GM21423 (cell line): ENCODE measurements around the gene ENPP6.

Experiments used
- ATAC-seq: cut with Tn5 transposase; IDR thresholded peaks from one replicate; pipeline ENCODE4 v1.9.1; 2021; ENCODE audit warnings: mild to moderate bottlenecking, moderate library complexity; ENCODE audit not compliant: unreplicated experiment

Gene ENPP6

GRCh38 chr4:184192933-184193332 is 24.7 kb downstream of the ENPP6 start:
- ATAC-seq = no peak

- no peak for ATAC-seq
Observed at GRCh38 chr4:184191267-184191666, 26.4 kb downstream of the ENPP6 start.

GRCh38 chr4:184190711-184191110 is 27.0 kb downstream of the ENPP6 start:
- ATAC-seq = no peak

- no peak for ATAC-seq
Observed at GRCh38 chr4:184189966-184190365, 27.7 kb downstream of the ENPP6 start.

GRCh38 chr4:184188443-184189400 is 29.0 kb downstream of the ENPP6 start:
- no peak for ATAC-seq

GRCh38 chr4:184177271-184177670 is 40.4 kb downstream of the ENPP6 start:
- ATAC-seq = no peak

- no peak for ATAC-seq
Observed at GRCh38 chr4:184174571-184175488, 42.8 kb downstream of the ENPP6 start.

GRCh38 chr4:184171011-184171410 is 46.7 kb downstream of the ENPP6 start:
- no peak for ATAC-seq

GRCh38 chr4:184169225-184169867 is 48.3 kb downstream of the ENPP6 start:
- no peak for ATAC-seq

- peak; percentile 96 for ATAC-seq
Observed at GRCh38 chr4:184168406-184169019, 49.2 kb downstream of the ENPP6 start.

GRCh38 chr4:184167576-184167975 is 50.1 kb downstream of the ENPP6 start:
- peak; percentile 46 for ATAC-seq

GRCh38 chr4:184166736-184167135 is 50.9 kb downstream of the ENPP6 start:
- ATAC-seq = no peak

GRCh38 chr4:184165291-184165690 is 52.4 kb downstream of the ENPP6 start:
- no peak for ATAC-seq

GRCh38 chr4:184163813-184164212 is 53.9 kb downstream of the ENPP6 start:
- ATAC-seq = no peak

- ATAC-seq = no peak
Observed at GRCh38 chr4:184162596-184162995, 55.1 kb downstream of the ENPP6 start.

GRCh38 chr4:184157322-184157721 is 60.4 kb downstream of the ENPP6 start:
- ATAC-seq = no peak

- no peak for ATAC-seq
Observed at GRCh38 chr4:184156163-184156920, 61.3 kb downstream of the ENPP6 start.

- ATAC-seq = no peak
Observed at GRCh38 chr4:184154199-184154598, 63.5 kb downstream of the ENPP6 start.

- no peak for ATAC-seq
Observed at GRCh38 chr4:184153781-184154180, 63.9 kb downstream of the ENPP6 start.

- ATAC-seq = no peak
Observed at GRCh38 chr4:184151988-184152485, 65.6 kb downstream of the ENPP6 start.
